GM12891 (cell line): Measurements from ENCODE around the gene LYVE1.

Experiments
- POLR2A ChIP-seq: IDR thresholded peaks from 2 replicates; pipeline ENCODE4 v1.6.1; 2011; ENCODE audit warnings: low read depth, low read length, control low read depth
- POLR2AphosphoS5 ChIP-seq: IDR thresholded peaks from 2 replicates; pipeline ENCODE4 v1.6.1; 2011; ENCODE audit warnings: low read depth, low read length, control low read depth
- SPI1 ChIP-seq: IDR thresholded peaks from 2 replicates; pipeline ENCODE4 v1.6.1; 2011; ENCODE audit warnings: low read depth, low read length, control low read depth
- TAF1 ChIP-seq: IDR thresholded peaks from 2 replicates; pipeline ENCODE4 v1.6.1; 2011; ENCODE audit warnings: low read depth, low read length, control low read depth

DNA sequence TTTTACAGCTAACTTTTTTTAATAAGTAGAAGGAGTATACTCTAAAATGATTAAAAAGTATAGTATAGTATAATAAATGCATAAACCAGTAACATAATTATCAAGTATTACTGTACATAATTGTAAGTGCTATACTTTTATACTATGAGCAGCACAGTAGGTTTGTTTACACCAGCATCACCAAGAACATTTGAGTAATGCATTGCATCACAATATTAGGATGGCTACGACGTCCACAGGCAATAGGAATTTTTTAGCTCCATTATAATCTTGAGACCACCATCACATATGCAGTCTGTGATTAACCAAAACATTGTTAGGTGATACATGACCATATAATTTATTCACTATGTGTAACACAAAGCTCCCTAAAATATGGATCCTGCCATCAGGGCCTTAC lies 47.9 kb downstream of the LYVE1 start:
- TF ChIP-seq POLR2A (no peak), TAF1 (no peak), SPI1 (no peak), POLR2AphosphoS5 (no peak)
